HG03469 (cell line): ENCODE data around the gene FAM184A.
"Not testable (repeated sequence)": the region's sequence is repeated elsewhere in the genome, so short reads cannot be mapped to it uniquely, and the experiment has no call there.

Source experiments
- ATAC-seq: cut with Tn5 transposase; IDR thresholded peaks from one replicate; pipeline ENCODE4 v1.9.1; 2021; ENCODE audit warnings: mild to moderate bottlenecking, moderate library complexity, moderate number of reproducible peaks; ENCODE audit not compliant: unreplicated experiment

The FAM184A gene

GRCh38 chr6:119022796-119023195 lies 55.7 kb downstream of the FAM184A start:
- ATAC-seq = no peak

- no peak for ATAC-seq
Observed at GRCh38 chr6:119020597-119021561, 57.6 kb downstream of the FAM184A start.

GRCh38 chr6:119015165-119015564 lies 63.3 kb downstream of the FAM184A start:
- ATAC-seq = not testable (repeated sequence)

- ATAC-seq = no peak
Observed at GRCh38 chr6:119012521-119012920, 65.9 kb downstream of the FAM184A start.

- not testable (repeated sequence) for ATAC-seq
Observed at GRCh38 chr6:119009266-119009665, 69.2 kb downstream of the FAM184A start.

- ATAC-seq = no peak
Observed at GRCh38 chr6:119006974-119007373, 71.5 kb downstream of the FAM184A start.

GRCh38 chr6:119002069-119002468 lies 76.4 kb downstream of the FAM184A start:
- no peak for ATAC-seq

- ATAC-seq = no peak
Observed at GRCh38 chr6:118999494-119000040, 78.9 kb downstream of the FAM184A start.

- not testable (repeated sequence) for ATAC-seq
Observed at GRCh38 chr6:118997426-118997825, 81.0 kb downstream of the FAM184A start.

GRCh38 chr6:118996289-118996820 lies 82.1 kb downstream of the FAM184A start:
- no peak for ATAC-seq

- no peak for ATAC-seq
Observed at GRCh38 chr6:118993803-118994251, 84.6 kb downstream of the FAM184A start.

- ATAC-seq = no peak
Observed at GRCh38 chr6:118993358-118993757, 85.1 kb downstream of the FAM184A start.

GRCh38 chr6:118992186-118992795 lies 86.2 kb downstream of the FAM184A start:
- no peak for ATAC-seq

- ATAC-seq = no peak
Observed at GRCh38 chr6:118986312-118986711, 92.2 kb downstream of the FAM184A start.

- ATAC-seq = no peak
Observed at GRCh38 chr6:118985123-118985830, 93.2 kb downstream of the FAM184A start.

- ATAC-seq = no peak
Observed at GRCh38 chr6:118984342-118984741, 94.1 kb downstream of the FAM184A start.

- ATAC-seq = no peak
Observed at GRCh38 chr6:118982575-118982911, 95.9 kb downstream of the FAM184A start.

- no peak for ATAC-seq
Observed at GRCh38 chr6:118981884-118982574, 96.4 kb downstream of the FAM184A start.

- ATAC-seq = no peak
Observed at GRCh38 chr6:118980063-118980462, 98.4 kb downstream of the FAM184A start.

- no peak for ATAC-seq
Observed at GRCh38 chr6:118974790-118975189, 103.7 kb downstream of the FAM184A start.
